Measurements from ENCODE around the gene SLCO2A1. TPM values are rescaled to one million over a fixed set of nuclear protein-coding genes. Genes with fewer than 3 reads are reported as not detected.

The SLCO2A1 gene
- total RNA-seq, 4 donors from 2014 or later = 0.07 to 2.4 (median 1.3) TPM

DNA sequence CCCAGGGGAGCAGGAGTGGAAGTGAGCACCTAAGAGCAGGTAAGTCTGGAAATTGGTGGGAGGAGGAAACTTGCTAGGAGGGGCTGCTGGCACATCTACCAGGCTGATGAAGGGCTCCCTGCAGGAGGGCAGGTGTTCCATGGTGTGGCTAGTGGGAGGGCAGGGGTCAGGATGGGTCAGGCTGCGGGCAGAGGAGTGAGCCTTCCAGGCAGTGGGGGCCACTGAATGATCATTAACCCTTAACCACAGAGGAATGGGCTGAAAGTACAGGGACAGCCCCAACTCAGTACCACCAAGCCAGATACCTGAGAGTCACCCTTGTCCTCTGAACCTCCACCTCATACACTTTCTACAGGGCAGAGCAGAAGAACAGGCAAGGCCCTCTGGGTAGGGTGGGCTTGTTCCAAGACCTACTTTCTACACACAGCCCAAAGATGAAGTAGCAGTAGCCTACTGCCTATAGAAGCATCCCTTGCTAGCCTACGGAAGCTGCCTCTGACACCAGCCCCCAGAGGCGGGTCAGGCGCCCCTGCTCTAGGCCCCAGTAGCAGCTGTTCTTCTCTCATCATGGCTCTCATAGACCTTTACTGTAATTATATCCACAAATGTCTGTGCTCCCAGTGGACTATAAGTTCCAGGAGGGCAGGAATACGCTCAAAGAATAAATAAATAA is 138.6 kb downstream of the SLCO2A1 start:
- ATAC-seq (no peak), DNase-seq (no peak)
- H3K9me3 ChIP-seq = no peaks in the 10 kb centered on the region
- H3K27me3 ChIP-seq = no peaks in the 10 kb centered on the region
- in situ Hi-C loops (cut with MboI; ENCODE audit: low sequenced_read_pairs in 4 of 4) = no loop called here
- H3K27ac ChIP-seq = no peak overlapping the region
- H3K4me3 ChIP-seq = no peak overlapping the region
- H3K36me3 ChIP-seq = no peaks in the 10 kb centered on the region
- intact Hi-C loops (cut with DNase I; ENCODE audit: low total_unique reads) = no loop called here
- no peaks in the 10 kb centered on the region for H3K4me1 ChIP-seq
- TF ChIP-seq POLR2A (IDR thresholded peaks at IDR 0.05) (no peak), CTCF (IDR thresholded peaks at IDR 0.05 in 4 of 5, conservative IDR thresholded peaks at IDR 0.05 in 1 of 5) (no peak)

DNA sequence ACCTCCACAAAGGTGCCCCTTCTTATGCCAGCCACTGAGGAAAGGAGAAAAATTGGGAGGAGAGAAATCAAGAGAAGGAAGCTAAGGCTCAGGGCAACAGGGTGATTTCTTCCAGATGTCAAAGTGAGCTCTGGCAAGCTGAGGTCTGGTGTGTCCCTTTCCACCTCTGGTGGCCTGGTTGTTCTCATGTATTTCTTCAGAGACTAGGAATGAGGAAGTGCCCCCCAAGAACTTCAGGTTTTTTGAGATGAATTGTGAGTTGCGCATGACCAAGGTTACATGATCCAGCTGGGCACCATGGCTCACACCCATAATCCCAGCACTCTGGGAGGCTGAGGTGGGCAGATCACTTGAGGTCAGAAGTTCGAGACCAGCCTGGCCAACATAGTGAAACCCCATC is 139.7 kb downstream of the SLCO2A1 start:
- Histone ChIP-seq H3K27ac (no peak overlapping the region), H3K4me3 (no peak overlapping the region), H3K9me3 (no peaks in the 10 kb centered on the region), H3K36me3 (no peaks in the 10 kb centered on the region), H3K27me3 (no peaks in the 10 kb centered on the region), H3K4me1 (no peaks in the 10 kb centered on the region)
- TF ChIP-seq POLR2A (IDR thresholded peaks at IDR 0.05) (no peak), CTCF (IDR thresholded peaks at IDR 0.05 in 4 of 5, conservative IDR thresholded peaks at IDR 0.05 in 1 of 5) (no peak)
- in situ Hi-C loops (cut with MboI; ENCODE audit: low sequenced_read_pairs in 4 of 4) (no loop called here), intact Hi-C loops (cut with DNase I; ENCODE audit: low total_unique reads) (no loop called here)
- no peak for DNase-seq
- ATAC-seq = no peak

GRCh38 chr3:133888726-133889340 is 140.9 kb downstream of the SLCO2A1 start:
- H3K36me3 ChIP-seq = no peaks in the 10 kb centered on the region
- H3K27ac ChIP-seq = no peak overlapping the region
- intact Hi-C loops (cut with DNase I; ENCODE audit: low total_unique reads) = no loop called here
- no peak for ATAC-seq
- H3K4me3 ChIP-seq = no peak overlapping the region
- in situ Hi-C loops (cut with MboI; ENCODE audit: low sequenced_read_pairs in 4 of 4) = no loop called here
- no peak for TF ChIP-seq CTCF (IDR thresholded peaks at IDR 0.05 in 4 of 5, conservative IDR thresholded peaks at IDR 0.05 in 1 of 5)
- TF ChIP-seq POLR2A (IDR thresholded peaks at IDR 0.05) = no peak
- H3K9me3 ChIP-seq = no peaks in the 10 kb centered on the region
- H3K27me3 ChIP-seq = no peaks in the 10 kb centered on the region
- H3K4me1 ChIP-seq = no peaks in the 10 kb centered on the region
- DNase-seq = no peak

GRCh38 chr3:133887803-133888703 is 141.7 kb downstream of the SLCO2A1 start:
- Histone ChIP-seq H3K27ac (no peak overlapping the region), H3K9me3 (no peaks in the 10 kb centered on the region), H3K4me3 (no peak overlapping the region), H3K27me3 (no peaks in the 10 kb centered on the region), H3K36me3 (no peaks in the 10 kb centered on the region), H3K4me1 (no peaks in the 10 kb centered on the region)
- DNase-seq (no peak), ATAC-seq (no peak)
- TF ChIP-seq CTCF (IDR thresholded peaks at IDR 0.05 in 4 of 5, conservative IDR thresholded peaks at IDR 0.05 in 1 of 5) (no peak), POLR2A (IDR thresholded peaks at IDR 0.05) (no peak)
- intact Hi-C loops (cut with DNase I; ENCODE audit: low total_unique reads) (no loop called here), in situ Hi-C loops (cut with MboI; ENCODE audit: low sequenced_read_pairs in 4 of 4) (no loop called here)
